Measurements from ENCODE around the gene ADORA3.

The ADORA3 gene

DNA sequence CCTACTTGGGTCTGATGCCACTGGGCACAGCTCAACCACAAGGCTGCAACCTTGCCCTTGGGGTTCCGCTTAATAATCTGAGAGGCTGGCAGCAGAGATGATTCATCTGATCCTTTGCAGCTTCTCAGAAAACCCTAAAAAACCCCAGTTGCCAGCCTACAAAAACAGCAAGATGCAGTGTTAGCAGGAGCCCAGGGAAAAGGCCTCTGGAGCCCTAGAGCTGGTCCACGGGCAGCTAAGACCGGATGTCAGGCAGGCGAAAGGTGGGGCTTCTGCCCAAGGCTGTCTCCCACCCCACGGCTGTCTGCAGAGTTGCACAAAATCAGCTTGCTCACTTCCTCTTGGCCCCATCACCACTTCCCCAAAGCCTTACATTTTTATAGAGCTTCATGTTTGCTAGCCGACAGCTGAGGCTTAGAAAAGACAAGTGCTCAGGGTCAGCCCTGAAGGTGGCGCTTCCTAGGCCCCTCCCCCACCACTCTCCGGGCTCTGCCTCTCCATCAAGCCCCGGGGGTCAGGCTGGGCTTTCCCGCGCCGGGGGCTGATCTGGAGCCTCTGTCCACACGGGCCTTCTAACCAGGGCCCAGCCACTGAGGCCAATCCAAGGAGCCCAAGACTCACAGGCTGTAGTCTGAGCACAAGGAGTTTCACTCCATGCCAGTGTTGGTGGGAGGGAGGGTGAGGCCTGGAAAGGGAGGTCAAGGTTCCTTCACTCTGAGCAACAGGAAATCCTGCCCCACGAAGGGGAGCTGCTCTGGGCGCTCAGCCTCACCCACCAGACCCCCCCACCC lies 4.2 kb upstream of the ADORA3 start:
- DNase-seq (ENCODE audit: low read depth): peak; percentile 46

DNA sequence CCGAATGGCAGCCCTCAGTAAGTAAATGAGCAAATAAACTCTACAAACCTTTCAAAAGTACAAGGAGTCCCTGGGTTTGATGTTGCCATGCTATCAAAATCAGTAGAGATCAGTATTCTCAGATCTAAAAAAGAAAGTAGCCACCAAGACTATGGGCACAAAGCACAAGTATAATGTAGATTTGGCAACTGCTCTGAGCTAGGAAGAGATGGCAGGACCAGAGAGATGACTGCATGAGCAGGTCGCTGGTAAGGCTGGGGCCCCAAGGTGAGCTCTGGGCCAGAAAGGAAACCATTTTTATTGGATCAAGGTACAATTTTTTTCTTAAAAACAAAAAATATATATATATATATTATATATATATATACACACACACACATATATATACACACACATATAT lies 3.1 kb upstream of the ADORA3 start:
- DNase-seq (ENCODE audit: low read depth): no peak

DNA sequence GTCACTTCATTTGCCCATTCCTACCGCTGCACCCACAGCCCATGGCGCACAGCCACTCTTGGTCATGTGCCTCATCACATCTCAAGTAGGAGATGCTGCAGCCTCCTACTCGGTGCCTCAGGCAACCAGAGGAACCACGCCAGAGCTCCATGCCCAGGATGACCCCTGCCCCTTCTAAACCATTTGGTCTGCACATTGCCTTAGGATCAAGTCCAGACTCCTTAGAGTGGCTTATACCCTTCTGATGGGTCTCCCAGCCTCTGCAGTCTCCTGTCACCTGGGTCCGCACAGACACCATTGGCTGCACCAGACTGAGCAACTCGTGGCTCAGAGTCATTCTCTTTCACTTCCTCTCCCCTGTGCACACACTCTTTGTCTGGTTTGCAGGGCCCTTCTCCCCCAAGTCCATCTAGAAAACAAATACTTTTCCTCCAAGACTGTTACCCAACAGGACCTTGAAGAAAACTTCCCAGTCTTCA lies 2.2 kb upstream of the ADORA3 start:
- no peak for DNase-seq (ENCODE audit: low read depth)

DNA sequence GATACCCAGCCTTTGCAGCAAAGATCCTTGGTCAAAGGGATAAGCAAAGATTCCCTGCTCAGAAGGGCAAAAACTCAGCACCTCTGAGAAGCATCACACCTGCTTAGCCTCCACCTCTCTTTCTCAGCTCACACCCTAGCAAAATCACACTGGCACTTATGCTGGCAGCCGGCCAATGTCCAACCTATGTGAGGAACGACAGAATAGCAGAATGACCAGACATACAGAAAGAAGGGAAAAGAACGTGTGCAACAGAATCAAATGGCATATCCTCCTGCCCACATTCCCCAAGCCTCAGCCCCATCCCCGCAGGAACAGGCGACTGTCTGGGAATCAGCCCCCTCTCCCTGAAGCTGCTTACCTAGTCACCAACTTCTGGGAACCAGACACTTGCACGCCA lies 664 bp upstream of the ADORA3 start:
- no peak for DNase-seq (ENCODE audit: low read depth)

DNA sequence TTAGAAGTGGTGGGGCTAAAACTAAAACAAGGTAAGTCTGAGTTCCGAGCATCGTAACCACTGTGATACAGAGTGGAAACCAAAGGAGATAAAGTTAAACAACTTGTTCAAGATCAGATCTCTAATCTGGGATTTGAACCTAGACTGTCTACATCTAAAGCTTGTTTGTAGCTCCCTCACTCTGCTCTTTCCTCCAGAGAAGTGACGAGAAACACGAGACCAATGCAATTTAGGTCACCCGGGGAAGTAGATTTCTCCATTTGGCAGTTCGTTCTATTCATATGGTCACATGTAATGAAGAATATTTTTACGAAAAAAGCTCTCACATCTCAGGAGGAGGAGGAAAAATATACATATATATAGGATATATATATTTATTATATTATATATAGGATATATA lies 1.8 kb downstream of the ADORA3 start:
- DNase-seq (ENCODE audit: low read depth): no peak

DNA sequence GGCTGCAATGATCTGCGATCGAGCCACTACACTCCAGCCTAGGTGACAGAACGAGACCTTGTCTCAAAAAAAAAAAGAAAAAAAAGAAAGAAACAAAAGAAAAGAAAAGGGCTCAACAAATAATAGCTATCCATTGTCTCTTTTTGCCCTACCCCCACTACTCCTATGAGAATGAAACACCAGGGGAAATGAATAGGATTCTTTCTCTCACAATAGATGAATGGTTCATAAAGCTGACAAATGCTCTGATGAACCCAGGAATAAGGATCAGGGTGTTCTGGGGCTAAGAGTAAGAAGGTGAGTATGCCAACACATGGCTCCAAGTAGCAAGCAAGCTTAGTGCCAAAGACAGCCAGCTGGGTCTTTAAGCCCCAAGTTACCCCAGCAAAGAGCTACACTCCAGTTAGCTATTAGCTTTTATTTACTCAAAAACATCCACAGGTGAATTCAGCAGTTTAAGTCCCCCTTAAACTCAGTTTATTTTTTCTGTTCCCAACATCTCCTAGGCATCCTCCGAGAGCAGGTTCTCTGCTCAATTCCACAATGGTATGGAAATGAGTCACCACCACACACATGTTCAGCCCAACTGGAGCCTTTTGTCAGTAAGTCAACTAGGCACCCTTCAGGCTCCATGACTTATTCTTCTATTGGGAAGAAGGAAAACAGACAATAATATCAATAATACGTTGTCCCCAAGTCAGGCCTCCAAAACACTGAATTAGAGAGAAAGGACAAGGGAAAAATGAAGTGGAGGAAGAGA lies 4.2 kb downstream of the ADORA3 start:
- no peak for DNase-seq (ENCODE audit: low read depth)

DNA sequence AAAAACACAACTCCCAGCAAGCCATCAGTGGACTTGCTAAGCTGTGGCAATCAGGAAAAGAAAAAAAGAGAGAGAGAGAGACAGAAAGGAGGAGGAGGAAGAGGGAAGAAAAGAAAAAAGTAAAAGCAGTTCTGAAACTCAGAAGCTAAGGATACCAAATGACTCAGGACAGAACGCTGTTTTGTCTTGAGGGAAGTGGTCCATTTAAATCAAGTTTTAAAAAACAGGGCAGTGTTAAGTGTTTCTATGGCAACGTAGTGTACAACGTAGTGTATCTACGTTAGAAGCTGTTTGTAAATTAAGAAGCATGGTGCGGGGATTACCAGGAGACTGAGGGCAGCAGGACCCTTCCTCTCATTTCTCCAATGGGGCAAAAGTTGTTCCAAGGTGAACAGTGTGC lies 5.8 kb downstream of the ADORA3 start:
- DNase-seq (ENCODE audit: low read depth): no peak

DNA sequence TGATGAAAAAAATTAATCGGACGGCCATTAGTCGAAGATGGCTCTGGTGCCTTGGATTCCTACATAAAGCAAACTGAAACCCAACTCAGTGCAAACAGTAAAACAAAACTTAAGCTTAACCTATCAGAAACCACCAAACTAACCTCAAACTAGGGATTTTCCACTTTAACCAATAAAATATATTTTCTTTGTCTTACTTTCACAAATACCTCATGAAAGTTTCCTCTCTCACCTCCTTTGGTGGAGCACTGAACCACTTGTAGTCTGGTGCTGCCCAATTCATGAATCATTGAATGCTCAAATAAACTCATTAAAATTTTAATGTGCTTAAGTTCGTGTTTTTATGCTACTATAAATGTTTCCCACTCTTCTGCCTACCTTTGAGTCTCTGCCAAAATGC lies 7.0 kb downstream of the ADORA3 start:
- no peak for DNase-seq (ENCODE audit: low read depth)

DNA sequence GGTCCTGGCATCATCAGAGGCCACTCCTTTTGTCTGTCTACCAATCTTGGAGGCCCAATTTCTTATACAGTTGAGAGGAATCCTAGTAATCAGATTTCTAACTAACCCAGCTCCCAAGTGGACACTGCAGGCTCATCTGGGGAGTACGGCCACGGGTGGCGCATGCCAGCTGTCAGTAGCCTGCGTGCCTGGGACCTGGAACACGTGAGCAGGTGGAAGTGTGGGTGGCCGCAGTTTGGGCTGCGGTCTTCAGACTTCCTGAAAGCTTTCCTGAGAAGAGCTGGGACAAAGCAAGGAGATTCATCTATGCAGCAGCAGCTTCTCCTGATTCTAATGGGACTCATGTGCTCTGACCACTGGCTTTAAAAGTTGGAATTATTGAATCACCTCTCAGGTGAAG lies 12.4 kb downstream of the ADORA3 start:
- DNase-seq (ENCODE audit: low read depth): no peak

DNA sequence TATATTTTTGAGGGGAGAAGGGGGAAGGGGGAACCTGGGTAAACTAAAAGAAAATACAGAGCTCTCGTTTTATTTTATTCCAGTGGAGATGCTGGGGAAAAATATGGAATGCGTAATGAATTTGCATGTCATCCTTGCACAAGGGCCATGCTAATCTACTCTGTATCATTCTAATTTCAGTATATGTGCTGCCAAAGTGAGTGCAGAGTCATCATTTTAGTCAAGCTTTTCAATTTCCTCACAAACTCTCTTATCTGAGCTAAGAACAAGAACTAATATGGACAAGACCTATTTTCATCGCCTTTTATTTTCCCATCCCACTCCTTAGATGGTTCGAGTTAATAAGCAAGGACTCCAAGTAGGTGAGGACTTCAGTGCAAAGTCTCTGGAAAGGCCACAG lies 13.2 kb downstream of the ADORA3 start:
- no peak for DNase-seq (ENCODE audit: low read depth)

DNA sequence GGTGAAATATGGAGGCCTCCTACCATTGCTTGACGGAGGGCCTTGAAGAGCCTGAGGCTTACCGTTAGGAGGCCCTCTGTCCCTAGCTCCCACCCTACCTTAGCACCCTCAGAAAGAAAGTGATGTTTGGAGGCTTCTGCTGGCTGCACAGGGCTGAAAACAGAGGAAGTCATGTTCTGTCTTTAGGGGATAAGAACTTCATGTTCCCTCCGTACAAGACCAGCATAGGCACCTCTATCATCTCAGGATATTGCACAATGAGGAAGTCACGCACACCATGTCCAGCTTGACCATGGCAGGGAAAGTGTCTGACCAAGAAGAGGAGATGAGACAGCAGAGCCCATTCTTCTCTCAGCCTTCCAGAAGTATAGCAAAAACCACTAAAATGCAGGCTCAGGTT lies 13.8 kb downstream of the ADORA3 start:
- DNase-seq (ENCODE audit: low read depth): no peak

DNA sequence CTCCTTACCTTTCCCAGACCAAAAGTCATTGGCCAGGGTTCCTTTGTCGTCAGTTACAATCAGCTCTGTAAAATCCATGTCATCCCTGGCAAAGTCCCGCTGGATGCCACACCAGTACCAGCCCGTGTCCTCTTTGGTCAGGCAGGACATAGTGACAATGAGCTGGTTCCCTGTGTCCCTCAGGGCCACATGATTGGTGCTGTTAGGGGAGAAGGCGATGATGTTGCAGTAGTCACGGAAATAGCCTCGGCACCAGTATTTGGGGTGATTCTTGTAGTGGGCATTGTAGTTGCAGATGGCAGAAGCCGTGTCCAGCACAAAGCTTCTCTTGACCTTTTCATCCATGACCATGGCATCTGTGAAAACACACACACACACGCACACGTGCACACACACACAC lies 14.8 kb downstream of the ADORA3 start:
- DNase-seq (ENCODE audit: low read depth): no peak

DNA sequence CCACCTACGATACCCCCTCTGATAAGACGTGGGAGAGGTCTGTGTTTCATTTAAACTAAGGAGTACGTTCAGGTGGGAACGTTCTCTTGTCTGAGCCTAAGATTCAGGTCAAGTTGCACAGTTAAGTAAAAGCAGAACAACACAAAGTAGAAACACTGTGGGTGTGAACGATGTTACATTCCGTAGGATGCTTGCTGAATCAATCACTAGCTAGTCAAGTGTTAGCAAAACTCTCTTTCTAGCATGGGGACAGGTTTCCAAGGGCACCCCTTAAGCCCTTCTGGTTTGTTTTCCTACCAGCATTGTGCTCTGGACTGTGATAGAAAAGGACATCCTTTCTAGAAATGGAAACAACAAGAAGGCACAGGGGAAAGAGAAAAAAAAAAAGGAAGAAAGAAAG lies 16.3 kb downstream of the ADORA3 start:
- DNase-seq (ENCODE audit: low read depth): no peak

DNA sequence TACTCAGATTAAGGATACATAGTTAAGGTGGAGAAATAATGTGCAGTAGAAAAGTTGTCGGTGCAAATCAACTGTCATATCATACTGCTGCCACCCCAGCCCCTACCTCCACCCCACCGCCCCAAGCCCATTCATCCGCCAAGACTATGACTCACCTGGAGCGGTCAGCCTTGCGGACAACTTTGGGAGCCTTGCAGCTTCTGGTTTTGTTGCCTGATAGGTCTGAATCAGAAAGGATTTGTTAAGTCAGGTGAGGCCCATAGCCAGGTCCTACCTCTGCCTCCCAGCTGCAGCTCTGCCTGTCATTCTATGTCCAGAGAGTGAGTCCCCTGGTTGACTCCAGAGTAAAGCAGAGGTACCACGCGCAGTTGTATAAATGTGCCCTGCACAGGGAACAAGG lies 17.0 kb downstream of the ADORA3 start:
- no peak for DNase-seq (ENCODE audit: low read depth)

DNA sequence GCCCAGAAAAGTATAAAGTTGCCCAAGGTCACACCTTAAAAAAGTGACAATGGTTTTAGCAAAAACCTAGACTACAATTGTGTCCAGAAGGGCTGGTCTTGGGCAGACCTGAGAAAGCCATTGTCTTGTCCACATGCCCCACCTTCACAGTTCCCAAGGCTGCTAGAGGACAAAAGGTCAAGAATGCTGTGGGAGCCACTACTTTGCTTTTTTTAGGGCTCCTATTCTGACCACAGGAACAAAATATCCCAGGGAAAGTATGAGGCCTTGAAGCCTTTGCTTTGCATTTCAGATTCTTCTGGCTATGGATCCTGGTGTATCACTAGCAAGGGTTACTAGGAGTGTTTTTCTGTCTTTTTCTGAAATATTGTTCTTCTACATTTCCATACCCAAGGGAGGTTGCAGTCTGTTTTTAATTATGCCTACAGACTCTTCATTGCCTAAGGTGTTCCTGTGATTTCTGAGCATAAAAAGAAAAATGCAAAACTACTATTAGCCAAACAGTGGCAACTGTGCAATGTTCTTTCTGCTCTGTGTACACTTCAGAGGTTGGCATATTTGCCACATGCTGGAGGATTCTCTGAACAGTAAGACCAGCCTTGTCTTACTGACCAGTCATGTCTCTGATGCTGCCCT lies 18.9 kb downstream of the ADORA3 start:
- no peak for DNase-seq (ENCODE audit: low read depth)

DNA sequence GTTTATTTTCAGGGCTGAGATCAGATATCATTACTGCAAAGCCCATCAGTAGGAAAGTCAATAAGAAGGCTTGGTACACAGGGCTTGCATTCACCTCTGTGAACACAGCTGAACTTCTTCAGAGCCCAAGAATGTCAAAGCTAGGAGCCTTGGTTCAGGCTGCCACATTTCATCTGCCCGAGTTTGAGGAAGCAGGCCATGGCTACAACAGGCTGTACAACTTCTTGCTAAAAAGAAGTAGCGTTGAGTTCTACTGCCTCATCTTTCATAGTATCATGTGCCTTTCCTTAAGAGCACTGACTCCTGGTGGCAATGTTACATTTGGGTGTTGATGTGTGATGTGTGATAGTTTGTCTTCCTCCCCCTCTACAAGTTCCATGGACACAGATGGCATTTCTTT lies 19.6 kb downstream of the ADORA3 start:
- DNase-seq (ENCODE audit: low read depth): no peak

DNA sequence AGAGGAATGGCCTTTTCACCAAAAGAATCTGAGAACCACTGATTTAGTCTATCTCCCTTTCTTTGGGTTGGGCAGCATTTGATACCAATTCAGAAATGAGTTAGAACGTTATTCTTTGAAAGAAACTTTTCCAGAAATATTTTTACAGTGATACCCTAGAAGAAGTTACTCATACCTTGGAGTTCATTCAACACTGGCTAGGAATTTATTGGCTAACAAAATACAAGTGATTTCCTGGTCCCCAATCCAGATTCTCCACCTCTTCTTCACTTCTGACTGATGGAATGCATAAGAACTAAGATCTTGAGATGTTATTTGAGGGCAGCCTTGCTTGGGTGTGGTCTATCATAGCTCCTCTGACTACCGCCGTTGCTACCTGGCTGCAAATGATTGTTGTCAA lies 20.3 kb downstream of the ADORA3 start:
- no peak for DNase-seq (ENCODE audit: low read depth)

DNA sequence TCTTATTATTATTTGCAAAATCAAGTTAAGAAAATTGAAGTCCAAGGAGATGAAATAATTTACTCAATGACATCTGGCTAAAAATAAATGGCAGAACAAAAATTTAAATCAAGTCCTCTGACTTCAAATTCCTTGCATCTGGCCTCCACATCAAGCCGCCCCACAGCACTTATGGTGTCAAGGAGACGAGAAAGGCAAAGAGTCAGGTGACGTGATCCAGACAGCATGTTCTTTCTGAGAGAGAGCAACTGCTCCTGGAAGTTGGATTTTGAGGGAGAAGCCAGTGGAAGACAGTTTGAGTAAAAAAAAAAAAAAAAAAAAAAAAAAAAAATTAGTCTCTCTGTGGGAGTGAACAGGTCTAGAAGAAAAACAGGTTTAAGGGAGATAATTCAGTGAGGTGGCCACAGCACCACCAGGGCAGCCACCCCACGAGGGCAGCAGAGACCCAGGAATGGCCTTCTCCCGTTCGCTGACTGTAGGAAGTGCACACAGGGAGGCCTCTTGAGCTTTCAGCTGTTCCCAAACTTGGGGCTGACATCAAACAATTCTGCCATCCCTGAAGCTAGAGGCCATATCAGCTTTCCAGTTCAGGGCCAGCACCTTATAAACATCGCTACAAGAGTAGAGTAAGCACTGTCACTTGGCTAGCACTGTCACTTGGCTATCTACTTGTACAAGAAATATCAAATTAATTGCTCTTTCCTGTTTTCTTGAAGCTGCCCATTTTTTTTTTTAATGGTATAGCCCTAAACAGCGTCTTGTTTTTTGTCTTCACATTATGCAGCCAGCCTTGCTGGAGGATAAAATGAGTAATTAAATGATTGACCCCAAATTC lies 21.8 kb downstream of the ADORA3 start:
- peak; percentile 9 for DNase-seq (ENCODE audit: low read depth)

DNA sequence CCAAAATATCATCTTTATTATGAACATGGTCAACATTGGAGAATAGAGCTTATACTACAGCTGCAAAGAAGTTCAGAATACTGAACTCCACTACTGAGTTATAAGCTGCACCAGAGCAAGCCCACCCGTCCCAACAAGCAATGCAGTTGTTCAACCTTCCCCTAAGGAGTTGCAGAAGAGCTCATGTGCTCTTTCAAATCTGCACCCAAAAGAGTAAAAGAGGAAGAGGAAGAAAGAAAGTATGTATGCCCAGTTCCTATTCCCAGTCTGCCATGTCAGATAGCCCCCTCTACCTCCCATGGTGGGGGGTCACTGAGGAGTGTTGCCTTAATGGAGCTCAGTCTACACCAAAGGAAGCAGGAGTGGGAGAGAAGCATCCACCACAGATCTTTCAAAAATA lies 22.8 kb downstream of the ADORA3 start:
- no peak for DNase-seq (ENCODE audit: low read depth)

DNA sequence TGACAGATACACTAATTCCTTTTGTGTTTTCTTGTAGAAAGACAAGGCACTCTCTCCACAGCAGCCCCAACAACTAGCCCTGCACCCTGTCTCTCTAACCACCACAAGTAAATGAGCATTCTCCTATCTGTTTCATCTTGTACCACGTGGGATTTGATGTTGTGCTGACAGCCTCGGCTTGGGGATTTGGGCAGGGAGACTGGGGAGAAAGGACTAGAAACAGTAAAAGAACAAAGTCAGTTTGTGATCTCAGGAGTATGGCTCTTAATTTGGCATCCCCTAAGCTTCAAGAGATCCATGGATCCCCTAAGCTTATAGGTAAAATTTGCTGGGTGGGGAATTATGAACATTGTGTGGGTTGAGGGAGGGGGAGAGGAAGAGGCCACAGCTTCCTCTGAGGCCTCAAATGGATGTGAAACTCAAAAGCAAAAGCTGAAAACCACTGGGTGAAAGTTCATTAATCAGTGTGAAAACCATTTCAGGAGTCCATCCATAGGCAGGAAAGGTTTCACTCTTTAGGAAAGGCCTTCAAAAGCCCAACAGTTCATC lies 26.6 kb downstream of the ADORA3 start:
- DNase-seq (ENCODE audit: low read depth): peak; percentile 13

DNA sequence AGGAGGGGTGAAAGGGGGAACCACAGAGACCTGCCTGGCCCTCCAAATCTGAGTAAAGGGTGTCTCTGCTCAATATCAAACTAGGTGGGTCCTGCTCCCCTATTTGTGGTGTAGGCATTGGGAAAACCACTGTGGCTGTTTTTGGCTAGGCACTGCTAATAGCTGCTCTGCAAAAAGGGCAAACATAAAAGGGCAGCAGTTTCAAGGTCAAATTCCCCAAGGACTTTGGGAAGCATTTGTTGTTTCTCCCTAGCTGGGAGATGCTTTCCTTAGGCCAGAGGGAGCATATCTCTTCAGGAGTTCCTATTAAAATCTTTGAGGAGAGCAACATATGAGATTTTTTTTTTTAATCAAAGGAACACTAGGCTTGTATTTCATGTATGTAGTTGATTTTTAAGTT lies 27.2 kb downstream of the ADORA3 start:
- DNase-seq (ENCODE audit: low read depth): no peak

DNA sequence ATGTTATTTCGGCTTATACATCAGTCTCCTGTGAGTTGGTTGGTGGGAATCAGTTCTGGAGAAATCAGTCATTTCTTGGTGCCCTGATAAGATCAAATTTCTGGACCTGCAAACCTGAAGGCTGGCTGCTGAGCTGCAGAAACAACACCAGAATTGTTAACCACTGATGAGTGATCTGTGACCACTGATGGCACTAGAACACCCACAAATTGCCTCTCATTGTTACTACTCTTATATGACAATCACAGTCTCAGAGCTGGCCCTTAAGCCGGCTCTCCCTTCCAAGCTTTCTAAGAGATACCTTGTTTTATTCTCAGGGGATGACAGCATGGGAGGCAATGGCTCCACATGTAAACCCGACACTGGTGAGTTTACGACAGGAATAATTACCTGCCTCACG lies 27.7 kb downstream of the ADORA3 start:
- DNase-seq (ENCODE audit: low read depth): no peak
